Ovary (tissue), 3 donors: Measurements from ENCODE around the gene ZNF480.

Source experiments
- EP300 ChIP-seq: sonication (generic); formaldehyde crosslinking; IDR thresholded peaks from one replicate; pipeline ENCODE4 v1.6.1; 2017; ENCODE audit warnings: antibody characterized with exemption
- TF ChIP-seq, protein P1 (sequence below), 3 donors: fragments of 450-650 bp in 2 of 3; fragments of 200-600 bp in 1 of 3; IDR thresholded peaks; one replicate each; pipeline versions ENCODE4 v1.5.1 to v1.8.0; 2016 to 2022; ENCODE audit warnings: antibody characterized with exemption in 3 of 3, mild to moderate bottlenecking in 1 of 3
- donor health status: DM: no; HTN: no; CAD: no.

DNA sequence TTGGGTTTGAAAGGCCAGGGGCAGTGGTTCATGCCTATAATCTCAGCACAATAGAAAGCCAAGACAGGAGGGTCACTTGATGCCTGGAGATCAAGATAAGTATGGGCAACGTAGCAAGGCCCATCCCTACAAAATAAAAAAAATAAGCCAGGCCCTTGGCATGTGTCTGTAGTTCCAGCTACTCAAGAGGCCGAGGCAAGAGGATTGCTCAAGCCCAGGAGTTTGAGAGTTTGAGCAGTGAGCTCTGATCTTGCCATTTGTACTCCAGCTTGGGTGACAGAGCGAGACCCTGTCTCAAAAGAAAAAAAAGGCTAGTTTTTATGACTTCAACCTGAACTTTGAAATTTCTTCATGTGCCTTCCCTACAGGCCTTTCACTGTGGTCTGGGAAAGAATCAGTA is 5.2 kb upstream of the ZNF480 start:
- TF ChIP-seq, protein P1, sequence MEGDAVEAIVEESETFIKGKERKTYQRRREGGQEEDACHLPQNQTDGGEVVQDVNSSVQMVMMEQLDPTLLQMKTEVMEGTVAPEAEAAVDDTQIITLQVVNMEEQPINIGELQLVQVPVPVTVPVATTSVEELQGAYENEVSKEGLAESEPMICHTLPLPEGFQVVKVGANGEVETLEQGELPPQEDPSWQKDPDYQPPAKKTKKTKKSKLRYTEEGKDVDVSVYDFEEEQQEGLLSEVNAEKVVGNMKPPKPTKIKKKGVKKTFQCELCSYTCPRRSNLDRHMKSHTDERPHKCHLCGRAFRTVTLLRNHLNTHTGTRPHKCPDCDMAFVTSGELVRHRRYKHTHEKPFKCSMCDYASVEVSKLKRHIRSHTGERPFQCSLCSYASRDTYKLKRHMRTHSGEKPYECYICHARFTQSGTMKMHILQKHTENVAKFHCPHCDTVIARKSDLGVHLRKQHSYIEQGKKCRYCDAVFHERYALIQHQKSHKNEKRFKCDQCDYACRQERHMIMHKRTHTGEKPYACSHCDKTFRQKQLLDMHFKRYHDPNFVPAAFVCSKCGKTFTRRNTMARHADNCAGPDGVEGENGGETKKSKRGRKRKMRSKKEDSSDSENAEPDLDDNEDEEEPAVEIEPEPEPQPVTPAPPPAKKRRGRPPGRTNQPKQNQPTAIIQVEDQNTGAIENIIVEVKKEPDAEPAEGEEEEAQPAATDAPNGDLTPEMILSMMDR (IDR thresholded peaks at IDR 0.05): no peak
- TF ChIP-seq EP300: no peak
